Measurements from ENCODE around the gene FANCC.

Gene FANCC

DNA sequence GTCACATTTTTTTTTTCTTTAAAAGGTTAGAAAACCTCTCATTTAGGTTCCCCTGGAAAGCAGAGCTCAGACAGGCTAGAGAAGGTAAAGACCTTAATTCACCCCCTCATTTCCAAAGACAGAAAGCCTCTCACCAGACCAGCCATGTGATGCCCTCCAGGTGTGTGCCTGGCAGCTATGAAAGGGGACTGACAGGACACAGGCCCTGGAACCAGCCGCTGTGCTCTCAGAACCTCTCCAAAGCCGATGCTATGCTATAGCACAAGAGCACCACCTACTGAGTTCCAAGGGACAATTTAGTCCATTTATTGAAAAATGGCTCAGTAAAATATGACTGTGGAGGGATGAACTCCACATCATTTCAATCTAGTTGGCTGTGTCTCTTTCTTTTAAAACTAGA is 48.8 kb downstream of the FANCC start:
- TF ChIP-seq, protein P1, sequence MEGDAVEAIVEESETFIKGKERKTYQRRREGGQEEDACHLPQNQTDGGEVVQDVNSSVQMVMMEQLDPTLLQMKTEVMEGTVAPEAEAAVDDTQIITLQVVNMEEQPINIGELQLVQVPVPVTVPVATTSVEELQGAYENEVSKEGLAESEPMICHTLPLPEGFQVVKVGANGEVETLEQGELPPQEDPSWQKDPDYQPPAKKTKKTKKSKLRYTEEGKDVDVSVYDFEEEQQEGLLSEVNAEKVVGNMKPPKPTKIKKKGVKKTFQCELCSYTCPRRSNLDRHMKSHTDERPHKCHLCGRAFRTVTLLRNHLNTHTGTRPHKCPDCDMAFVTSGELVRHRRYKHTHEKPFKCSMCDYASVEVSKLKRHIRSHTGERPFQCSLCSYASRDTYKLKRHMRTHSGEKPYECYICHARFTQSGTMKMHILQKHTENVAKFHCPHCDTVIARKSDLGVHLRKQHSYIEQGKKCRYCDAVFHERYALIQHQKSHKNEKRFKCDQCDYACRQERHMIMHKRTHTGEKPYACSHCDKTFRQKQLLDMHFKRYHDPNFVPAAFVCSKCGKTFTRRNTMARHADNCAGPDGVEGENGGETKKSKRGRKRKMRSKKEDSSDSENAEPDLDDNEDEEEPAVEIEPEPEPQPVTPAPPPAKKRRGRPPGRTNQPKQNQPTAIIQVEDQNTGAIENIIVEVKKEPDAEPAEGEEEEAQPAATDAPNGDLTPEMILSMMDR (conservative IDR thresholded peaks at IDR 0.05; ENCODE audit: low read depth), result peak; percentile 41; the same call in 1 of the 2 replicates
- ChIA-PET POLR2A (ENCODE audit: low non-redundant PET) (no interaction called here), CTCF (interaction anchor here (0.6 to 1.0 kb wide), 6 partner anchors 108 to 1912 kb away, joined by 3 to 4 read pairs (median 3); no protein-coding TSS in a partner anchor)
- DNase-seq (ENCODE audit: low spot score), result no peak
- H3K27ac ChIP-seq, result no peak overlapping the region

DNA sequence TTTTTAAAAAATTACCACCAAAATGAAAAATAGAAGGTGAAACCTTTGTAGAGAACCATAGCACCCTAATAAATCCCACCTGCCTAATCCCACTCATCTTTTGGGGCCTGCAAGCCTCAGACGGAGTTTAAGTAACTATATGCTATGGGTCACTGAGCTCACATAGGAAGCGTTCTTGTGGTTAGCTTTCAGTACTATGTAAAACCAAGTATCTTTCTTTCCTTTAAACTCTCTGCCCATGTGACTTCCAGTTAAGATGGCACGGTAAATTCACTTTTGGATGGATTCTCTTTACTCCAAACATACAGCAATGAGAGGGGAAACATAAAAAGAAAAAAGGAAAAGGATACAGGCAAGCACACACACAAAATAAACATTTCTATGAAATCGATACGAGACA is 50.9 kb downstream of the FANCC start:
- CTCF ChIA-PET, result interaction anchor here (0.7 to 1.3 kb wide), 3 partner anchors 76 to 139 kb away, joined by 3 to 4 read pairs (median 3); no protein-coding TSS in a partner anchor
- no peak overlapping the region for H3K27ac ChIP-seq
- POLR2A ChIA-PET (ENCODE audit: low non-redundant PET), result interaction anchor here (0.6 kb wide), 1 partner anchor 153 kb away, joined by 3 read pairs; no protein-coding TSS in a partner anchor
- TF ChIP-seq, protein P1 (conservative IDR thresholded peaks at IDR 0.05; ENCODE audit: low read depth), result no peak
- no peak for DNase-seq (ENCODE audit: low spot score)

DNA sequence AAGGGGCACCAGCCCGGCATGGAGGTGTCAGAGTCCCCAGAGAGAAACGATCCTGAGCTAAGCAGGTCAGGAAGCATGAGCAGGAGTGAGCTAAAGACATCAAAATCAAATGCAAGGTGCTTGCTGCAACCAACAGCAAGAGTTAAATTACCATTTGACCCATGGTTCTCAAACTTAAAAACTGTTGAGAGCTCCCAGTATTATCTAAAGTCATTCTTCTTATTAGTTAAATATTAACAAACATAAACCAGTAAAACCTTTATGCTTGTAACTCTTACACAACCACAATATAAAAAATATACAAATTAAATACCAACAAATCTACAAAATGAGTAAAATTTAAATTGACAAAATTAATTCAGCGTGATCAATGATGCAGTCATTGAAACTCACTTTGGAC is 51.5 kb downstream of the FANCC start:
- ChIA-PET POLR2A (ENCODE audit: low non-redundant PET) (interaction anchor here (0.6 kb wide), 1 partner anchor 152 kb away, joined by 3 read pairs; no protein-coding TSS in a partner anchor), CTCF (interaction anchor here (0.8 to 1.3 kb wide), 2 partner anchors 76 to 138 kb away, joined by 3 to 4 read pairs; no protein-coding TSS in a partner anchor)
- TF ChIP-seq, protein P1 (conservative IDR thresholded peaks at IDR 0.05; ENCODE audit: low read depth), result no peak
- DNase-seq (ENCODE audit: low spot score), result no peak
- H3K27ac ChIP-seq, result no peak overlapping the region

DNA sequence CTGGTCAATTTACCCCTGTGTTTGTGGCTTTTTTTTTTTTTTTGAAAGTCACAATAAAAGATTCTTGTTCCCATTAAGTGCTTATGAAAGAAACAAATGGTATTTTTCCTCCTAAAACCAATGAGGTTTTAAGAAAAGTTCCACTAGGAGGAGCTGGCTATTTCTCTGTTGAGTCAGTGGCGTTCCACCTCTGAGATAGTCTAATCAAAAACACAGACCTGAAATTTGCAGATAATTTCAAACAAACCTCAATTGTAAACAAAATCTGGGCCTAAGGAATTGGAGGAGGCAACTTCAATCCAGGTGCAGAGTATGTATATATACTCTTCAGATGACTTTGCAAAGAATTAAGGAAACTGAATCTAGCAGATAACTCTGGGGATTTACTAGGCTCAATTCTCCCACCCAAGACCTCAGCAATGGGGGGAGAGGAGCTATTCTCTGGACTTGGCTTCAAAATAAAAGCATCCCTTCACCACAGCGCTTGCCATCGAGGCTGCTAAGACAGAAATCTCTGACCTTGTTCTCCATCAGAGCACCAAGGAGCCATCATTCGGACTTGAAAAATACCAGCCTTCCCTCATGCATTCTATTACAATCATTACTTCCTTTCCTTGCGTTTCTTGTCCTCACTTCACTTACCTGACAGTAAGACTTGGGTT is 52.4 kb downstream of the FANCC start:
- TF ChIP-seq, protein P1 (conservative IDR thresholded peaks at IDR 0.05; ENCODE audit: low read depth), result peak; percentile 22; the same call in 1 of the 2 replicates
- H3K27ac ChIP-seq, result no peak overlapping the region
- CTCF ChIA-PET, result interaction anchor here (0.6 to 1.7 kb wide), 5 partner anchors 16 to 382 kb away, joined by 3 to 4 read pairs (median 3); no protein-coding TSS in a partner anchor
- no peak for DNase-seq (ENCODE audit: low spot score)
- POLR2A ChIA-PET (ENCODE audit: low non-redundant PET), result no interaction called here

DNA sequence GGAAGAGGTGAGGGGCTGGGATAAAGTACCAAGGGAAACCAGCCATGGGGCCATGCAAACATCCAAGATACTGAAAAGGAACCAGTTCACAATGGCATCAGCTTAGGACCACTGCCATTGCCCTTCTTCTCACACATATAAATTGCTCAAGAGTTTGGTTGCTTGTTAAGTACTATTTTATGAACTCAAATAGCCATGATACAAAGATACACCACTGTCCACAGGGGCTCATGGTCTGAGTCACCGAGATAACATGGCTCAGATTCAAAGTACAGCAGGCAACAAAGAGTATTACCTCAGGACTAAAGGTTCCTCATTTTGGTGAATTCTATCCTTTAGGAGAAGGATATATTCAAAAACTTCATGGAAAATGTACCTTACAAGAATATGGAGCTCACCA is 55.6 kb downstream of the FANCC start:
- TF ChIP-seq, protein P1 (conservative IDR thresholded peaks at IDR 0.05; ENCODE audit: low read depth), result no peak
- H3K27ac ChIP-seq, result no peak overlapping the region
- ChIA-PET CTCF (interaction anchor here (0.7 kb wide), 1 partner anchor 691 kb away, joined by 3 read pairs; no protein-coding TSS in a partner anchor), POLR2A (ENCODE audit: low non-redundant PET) (no interaction called here)
- DNase-seq (ENCODE audit: low spot score), result no peak

DNA sequence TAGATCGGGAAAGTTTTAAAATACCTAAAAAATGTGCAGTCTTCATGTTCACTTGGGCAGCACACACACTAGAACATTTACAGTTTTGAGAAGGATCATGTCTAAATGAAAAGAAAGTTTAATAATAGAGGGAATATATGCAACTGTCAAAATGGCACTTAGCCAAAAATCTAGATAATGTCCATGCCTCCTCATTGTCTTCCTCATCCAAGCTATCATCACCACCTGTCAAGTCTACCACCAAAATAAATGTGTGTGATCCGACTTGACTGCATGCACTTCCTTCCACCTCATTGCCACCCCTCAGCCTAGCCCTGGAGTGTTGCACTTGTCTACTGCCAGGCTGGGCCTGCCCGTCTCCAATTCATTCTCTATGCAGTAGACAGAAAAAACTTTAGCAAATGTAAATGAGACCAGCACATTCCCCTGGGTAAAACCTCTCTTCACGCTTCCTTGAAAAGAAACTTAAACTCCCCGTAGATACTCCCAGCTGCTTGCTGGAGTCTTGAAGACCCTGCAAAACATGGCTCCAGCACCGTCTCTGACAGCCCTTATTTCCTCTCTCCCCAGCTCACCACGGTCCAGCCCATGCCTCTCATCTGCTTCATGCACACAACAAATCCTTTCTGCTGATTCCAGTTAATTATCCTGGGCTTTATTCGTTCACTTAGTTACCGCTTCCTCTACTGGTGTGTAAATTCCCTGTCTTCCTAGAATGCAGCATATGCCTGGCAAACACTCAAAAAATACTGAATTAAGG is 66.9 kb downstream of the FANCC start:
- TF ChIP-seq, protein P1 (conservative IDR thresholded peaks at IDR 0.05; ENCODE audit: low read depth), result no peak
- POLR2A ChIA-PET (ENCODE audit: low non-redundant PET), result interaction anchor here (0.8 kb wide), 1 partner anchor 9 kb away, joined by 3 read pairs; no protein-coding TSS in a partner anchor
- no peak overlapping the region for H3K27ac ChIP-seq
- CTCF ChIA-PET, result interaction anchor here (0.5 kb wide), 1 partner anchor 1572 kb away, joined by 3 read pairs; no protein-coding TSS in a partner anchor
- no peak for DNase-seq (ENCODE audit: low spot score)

Measured in RWPE1 (cell line).